B cell (primary cell): ENCODE results near the gene C20orf173.
"Not testable (repeated sequence)": the region's sequence is repeated elsewhere in the genome, so short reads cannot be mapped to it uniquely, and the experiment has no call there.

ENCODE experiments used
- EZH2 ChIP-seq: IDR thresholded peaks from 2 replicates; pipeline ENCODE4 v1.6.1; 2012; ENCODE audit warnings: borderline replicate concordance, low read depth, mild to moderate bottlenecking, moderate library complexity, low read length; ENCODE audit not compliant: insufficient read depth, poor library complexity, severe bottlenecking
- TF ChIP-seq, protein P1 (sequence below): fragments of 200-600 bp; IDR thresholded peaks from one replicate; pipeline ENCODE4 v1.8.0; 2022; ENCODE audit warnings: antibody characterized with exemption, mild to moderate bottlenecking

DNA sequence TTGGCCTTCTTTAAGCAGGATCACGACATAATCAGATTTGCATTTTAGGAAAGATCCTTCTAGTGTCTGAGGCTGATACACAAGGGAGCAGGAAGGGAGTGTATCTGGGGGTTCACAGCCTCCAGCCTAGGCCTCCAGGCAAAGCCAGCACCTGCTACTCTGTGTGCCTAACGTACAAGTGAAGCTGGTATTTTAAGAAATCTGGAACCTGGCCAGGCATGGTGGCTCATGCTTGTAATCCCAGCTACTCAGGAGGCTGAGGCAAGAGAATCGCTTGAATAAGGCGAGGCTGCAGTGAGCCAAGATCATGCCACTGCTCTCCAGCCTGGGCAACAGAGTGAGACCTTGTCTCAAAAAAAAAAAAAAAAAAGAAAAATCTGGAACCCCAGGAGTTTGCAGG lies 26.0 kb upstream of the C20orf173 start:
- TF ChIP-seq, protein P1, sequence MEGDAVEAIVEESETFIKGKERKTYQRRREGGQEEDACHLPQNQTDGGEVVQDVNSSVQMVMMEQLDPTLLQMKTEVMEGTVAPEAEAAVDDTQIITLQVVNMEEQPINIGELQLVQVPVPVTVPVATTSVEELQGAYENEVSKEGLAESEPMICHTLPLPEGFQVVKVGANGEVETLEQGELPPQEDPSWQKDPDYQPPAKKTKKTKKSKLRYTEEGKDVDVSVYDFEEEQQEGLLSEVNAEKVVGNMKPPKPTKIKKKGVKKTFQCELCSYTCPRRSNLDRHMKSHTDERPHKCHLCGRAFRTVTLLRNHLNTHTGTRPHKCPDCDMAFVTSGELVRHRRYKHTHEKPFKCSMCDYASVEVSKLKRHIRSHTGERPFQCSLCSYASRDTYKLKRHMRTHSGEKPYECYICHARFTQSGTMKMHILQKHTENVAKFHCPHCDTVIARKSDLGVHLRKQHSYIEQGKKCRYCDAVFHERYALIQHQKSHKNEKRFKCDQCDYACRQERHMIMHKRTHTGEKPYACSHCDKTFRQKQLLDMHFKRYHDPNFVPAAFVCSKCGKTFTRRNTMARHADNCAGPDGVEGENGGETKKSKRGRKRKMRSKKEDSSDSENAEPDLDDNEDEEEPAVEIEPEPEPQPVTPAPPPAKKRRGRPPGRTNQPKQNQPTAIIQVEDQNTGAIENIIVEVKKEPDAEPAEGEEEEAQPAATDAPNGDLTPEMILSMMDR: not testable (repeated sequence)
- not testable (repeated sequence) for TF ChIP-seq EZH2
